GM20000 (cell line): Measurements from ENCODE around the gene TMEM100.

Experiments
- DNase-seq: peaks from one replicate; pipeline ENCODE4 v3.0.0; 2012; ENCODE audit warnings: low spot score
- TF ChIP-seq, protein P1 (sequence below): IDR thresholded peaks from 2 replicates; pipeline ENCODE4 v1.5.1; 2012; ENCODE audit warnings: mild to moderate bottlenecking, control low read depth; ENCODE audit errors: extremely low read depth, missing control alignments

The TMEM100 gene

GRCh38 chr17:55731586-55732250 lies 9.1 kb upstream of the TMEM100 start:
- no peak for DNase-seq
- TF ChIP-seq, protein P1, sequence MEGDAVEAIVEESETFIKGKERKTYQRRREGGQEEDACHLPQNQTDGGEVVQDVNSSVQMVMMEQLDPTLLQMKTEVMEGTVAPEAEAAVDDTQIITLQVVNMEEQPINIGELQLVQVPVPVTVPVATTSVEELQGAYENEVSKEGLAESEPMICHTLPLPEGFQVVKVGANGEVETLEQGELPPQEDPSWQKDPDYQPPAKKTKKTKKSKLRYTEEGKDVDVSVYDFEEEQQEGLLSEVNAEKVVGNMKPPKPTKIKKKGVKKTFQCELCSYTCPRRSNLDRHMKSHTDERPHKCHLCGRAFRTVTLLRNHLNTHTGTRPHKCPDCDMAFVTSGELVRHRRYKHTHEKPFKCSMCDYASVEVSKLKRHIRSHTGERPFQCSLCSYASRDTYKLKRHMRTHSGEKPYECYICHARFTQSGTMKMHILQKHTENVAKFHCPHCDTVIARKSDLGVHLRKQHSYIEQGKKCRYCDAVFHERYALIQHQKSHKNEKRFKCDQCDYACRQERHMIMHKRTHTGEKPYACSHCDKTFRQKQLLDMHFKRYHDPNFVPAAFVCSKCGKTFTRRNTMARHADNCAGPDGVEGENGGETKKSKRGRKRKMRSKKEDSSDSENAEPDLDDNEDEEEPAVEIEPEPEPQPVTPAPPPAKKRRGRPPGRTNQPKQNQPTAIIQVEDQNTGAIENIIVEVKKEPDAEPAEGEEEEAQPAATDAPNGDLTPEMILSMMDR = no peak

DNA sequence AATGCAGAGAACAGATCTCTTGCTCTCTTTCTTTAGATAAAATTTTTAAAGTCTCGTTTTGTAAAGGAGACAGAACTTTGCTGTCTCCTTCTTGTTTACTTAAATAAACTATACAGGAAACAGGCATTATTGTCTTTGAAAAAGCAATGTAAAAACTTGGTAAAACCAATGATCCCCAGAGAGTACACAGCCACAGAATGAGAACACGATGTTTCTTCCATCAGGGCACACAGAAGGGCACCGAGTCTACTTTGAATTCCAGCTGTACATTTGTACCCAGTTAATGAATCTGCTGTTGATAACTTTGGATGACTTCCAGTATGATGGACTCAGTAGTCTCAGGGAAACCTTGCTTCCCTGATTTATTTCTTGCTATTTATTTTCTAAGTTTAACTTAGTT lies 8.1 kb upstream of the TMEM100 start:
- no peak for DNase-seq
- TF ChIP-seq, protein P1 = no peak

DNA sequence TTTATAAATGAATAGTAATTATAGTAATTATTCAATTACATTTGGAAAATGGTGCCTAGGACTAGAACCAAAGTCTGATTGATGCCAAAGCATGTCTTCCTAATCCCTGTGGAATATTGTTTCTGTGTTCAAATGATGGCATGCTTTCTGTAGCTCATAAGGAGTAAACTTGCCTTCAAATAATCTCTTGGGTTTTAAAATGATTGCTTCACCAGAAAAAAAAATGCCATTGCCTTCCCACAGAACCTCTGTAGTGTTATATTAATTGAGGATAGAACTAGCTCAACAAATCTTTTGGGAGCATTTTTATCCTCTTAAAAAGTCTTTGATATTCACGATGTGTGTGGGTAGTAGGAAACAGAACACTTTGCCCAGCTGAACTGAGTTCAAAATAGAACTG lies 7.7 kb upstream of the TMEM100 start:
- TF ChIP-seq, protein P1 = no peak
- DNase-seq = no peak

GRCh38 chr17:55729484-55729883 lies 6.8 kb upstream of the TMEM100 start:
- no peak for DNase-seq
- TF ChIP-seq, protein P1 = no peak

DNA sequence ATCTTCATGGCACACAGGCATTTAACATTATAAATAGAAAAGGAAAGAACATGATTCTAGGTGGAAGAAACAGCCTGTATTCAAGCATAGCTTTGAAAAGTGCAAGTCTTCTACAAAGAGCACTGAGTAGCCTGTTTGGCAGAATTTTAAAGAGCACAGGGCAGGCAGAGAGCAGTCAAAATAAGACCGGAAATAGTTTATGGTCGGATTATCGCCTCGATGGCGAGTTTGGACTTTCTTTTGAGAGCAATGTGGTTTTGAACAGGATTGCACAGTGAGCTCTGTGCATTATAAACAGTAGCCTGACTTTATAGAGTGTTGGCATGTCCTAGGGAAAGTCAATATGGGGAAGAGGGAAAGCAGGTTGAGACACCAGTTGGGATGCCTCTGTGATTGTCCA lies 6.2 kb upstream of the TMEM100 start:
- TF ChIP-seq, protein P1 = no peak
- DNase-seq = no peak

DNA sequence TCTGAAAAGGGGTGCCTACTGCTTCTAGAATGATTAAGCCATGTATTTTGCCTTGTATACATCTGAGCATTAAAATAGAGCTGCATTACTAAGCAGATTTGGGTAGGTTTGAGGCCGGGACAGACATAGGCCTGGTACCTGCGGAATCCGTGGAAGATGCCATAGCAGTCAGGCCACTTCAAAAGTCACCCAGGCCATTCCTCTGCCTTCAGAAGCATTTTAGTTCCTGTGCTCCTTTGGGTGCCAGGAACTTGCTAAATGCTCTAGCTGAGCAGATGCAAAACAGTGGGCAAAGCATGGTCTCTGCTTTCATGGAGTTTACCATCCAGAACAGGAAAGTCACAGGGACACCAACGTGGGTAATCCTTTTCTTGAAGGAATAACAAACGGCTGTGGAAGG lies 5.7 kb upstream of the TMEM100 start:
- no peak for DNase-seq
- TF ChIP-seq, protein P1 = no peak

DNA sequence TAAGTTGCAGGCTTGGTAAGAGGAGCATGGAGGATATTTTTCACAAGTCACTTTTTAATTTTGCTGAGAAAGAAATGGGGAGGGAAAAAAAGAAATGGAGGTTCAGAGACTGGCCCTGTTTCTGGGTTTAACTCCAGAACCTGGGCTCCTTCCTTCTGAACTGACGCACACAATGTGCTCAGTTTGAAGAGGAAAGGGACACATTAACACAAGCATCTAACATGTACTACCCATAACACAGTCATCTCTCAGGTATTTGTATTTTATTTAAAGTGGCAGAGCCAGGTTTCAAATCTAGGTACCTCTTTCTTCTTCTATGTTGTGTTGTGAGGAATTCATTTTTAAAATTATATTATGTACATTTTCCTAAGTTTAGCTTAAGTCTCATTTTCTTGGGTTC lies 5.3 kb upstream of the TMEM100 start:
- TF ChIP-seq, protein P1 = no peak
- no peak for DNase-seq
